Fibroblast of the conjunctiva (primary cell): ENCODE measurements around the gene RCC1.
"Not testable (repeated sequence)": the region's sequence is repeated elsewhere in the genome, so short reads cannot be mapped to it uniquely, and the experiment has no call there.

Experiments
- DNase-seq: peaks from one replicate; pipeline ENCODE4 v3.0.0-alpha.2; 2010; ENCODE audit warnings: low read depth

The RCC1 gene

DNA sequence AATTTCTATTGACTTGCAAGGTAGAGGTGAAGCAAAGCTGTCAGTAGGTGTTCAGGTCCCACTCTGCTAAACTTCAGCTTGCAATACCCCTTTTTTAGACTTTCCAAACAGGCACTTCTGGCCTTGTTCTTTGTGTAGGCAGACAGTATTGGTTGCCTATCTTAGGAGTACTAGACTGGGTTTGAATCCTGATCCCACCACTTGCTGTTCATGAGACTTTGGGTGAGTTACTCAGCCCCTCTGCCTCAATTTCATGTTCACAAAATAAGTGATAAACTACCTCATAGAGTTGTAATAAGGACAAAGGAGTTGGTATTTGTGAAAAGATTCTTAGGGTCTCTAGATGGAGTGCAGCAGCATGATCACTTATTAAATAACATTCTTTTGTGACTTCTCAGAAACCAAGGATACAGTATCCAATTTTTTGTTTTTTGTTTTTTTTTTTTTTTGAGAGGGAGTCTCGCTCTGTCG, 5.2 kb downstream of the RCC1 start:
- no peak for DNase-seq

DNA sequence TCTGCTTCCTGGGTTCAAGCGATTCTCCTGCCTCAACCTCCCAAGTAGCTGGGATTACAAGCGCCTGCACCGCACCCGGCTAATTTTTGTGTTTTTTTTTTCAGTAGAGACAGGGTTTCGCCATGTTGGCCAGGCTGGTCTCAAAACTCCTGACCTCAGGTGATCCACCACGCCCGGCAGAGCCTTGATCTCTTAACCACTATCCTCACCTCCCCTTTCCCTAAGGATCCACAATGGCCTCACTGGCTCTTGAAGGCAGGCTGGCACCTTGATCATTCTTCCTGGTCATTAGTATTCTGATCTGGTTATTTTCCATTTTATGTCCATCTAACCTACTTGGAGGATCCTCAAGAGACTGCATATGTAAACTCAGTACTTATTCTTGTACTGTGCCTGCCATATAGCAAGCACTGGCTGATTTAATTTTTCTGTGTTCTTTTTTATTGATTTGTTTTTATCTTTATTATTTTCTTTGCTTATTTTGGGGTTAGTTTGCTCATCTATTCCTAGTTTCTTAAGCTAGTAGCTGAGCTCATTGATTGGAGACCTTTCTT, 6.3 kb downstream of the RCC1 start:
- DNase-seq, result no peak

- not testable (repeated sequence) for DNase-seq
Observed at GRCh38 chr1:28514445-28514933, 8.6 kb downstream of the RCC1 start.

- DNase-seq, result no peak
Observed at GRCh38 chr1:28516518-28516956, 10.7 kb downstream of the RCC1 start.

GRCh38 chr1:28517649-28517999, 11.8 kb downstream of the RCC1 start:
- DNase-seq, result no peak

DNA sequence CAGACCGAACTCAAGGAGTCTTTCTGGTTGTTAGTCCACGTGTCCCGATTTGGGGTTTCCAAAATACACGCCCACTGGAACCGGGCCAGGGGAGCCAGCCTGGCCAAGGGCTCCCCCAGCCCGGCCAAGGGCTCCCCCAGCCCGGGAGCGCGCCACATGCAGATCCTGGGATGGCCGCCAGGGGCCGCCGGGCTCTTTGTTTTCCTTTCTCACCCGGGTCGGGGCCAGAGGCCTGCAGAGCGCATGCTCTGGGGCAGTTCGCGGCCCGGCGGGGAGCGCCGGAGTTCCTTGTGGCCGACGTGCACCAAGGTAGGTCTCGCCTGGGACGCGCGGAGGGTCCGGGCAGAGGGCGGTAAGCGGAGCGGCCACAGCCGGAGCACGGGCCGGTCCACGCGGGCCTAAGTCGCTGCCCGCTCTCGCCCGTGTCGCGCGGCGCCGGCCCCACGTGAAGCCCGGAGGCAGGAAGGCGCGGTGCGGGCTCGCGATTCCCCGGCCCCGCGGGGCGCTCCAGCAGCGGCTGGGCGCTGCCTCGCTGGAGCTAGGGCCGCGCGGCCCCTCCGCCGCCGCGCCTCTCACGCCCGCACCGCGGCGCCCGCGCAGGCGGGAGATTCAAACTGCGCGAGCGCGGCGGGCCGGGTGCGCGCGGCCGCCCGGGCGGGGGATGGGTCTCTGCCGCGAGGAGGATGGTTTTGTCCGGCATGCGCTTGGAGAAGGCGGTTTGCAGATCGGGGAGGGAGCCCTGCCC, 12.3 kb downstream of the RCC1 start:
- peak; percentile 74 for DNase-seq

- no peak for DNase-seq
Observed at GRCh38 chr1:28518745-28519341, 13.0 kb downstream of the RCC1 start.

DNA sequence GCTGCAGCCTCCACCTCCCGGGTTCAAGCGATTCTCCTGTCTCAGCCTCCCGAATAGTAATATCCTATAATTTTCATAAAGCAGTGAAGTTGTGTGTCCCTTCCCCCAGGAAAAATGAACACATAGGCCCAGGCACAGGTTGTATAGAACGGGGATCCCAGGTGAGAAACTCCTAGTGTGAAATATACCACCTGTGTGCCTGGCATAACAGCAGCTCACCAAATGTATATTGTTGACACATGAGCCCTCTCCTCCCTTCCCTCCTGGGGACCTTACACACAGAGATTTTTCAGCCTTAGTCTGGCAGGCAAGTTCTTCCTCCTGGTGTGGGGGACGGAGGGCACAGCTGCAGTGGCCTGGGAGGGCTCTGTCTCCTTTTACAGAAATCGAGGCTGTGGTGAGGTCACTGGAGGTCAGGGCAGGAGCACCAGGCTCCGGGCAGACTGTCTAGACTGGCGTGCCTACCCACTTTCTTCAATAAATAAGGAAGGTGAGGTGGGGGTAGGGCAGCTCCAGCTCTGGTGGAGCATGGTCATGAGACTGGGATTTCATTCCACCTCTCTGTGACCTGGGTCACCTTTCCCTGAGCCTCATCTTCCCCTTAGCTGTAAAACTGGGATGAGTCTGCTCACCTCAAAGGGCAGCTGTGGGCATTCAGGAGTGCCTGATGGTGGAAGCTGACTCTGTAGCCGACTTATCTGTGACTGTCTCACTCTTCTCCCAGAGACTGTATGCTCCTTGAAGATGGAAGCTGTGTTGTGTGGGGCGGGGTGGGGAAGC, 14.3 kb downstream of the RCC1 start:
- no peak for DNase-seq

GRCh38 chr1:28520796-28521195, 15.0 kb downstream of the RCC1 start:
- DNase-seq, result not testable (repeated sequence)

- DNase-seq, result no peak
Observed at GRCh38 chr1:28521502-28522164, 15.8 kb downstream of the RCC1 start.

GRCh38 chr1:28522537-28522936, 16.7 kb downstream of the RCC1 start:
- DNase-seq, result not testable (repeated sequence)

- DNase-seq, result not testable (repeated sequence)
Observed at GRCh38 chr1:28525002-28525642, 19.3 kb downstream of the RCC1 start.

GRCh38 chr1:28526886-28527285, 21.0 kb downstream of the RCC1 start:
- no peak for DNase-seq

DNA sequence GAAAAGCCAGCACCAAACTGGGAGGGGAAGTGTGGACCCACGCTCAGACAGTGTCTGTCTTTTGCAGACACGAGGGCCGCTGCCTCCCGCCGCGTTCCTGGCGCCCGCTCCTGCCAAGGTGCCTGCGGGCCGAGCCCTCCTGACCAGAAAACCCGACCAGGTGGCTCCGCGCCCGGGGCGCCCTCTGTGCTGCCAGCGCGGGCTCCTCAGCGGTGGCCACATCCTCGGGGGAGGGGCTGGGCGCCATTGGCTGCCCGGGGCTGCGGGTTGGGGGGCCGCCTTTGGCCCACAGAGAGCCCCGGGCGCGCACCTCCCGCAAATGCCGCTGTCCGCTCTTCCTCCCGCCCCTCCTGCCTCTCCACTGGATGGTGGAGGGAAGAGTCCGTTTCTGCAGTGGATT, 24.6 kb downstream of the RCC1 start:
- no peak for DNase-seq

DNA sequence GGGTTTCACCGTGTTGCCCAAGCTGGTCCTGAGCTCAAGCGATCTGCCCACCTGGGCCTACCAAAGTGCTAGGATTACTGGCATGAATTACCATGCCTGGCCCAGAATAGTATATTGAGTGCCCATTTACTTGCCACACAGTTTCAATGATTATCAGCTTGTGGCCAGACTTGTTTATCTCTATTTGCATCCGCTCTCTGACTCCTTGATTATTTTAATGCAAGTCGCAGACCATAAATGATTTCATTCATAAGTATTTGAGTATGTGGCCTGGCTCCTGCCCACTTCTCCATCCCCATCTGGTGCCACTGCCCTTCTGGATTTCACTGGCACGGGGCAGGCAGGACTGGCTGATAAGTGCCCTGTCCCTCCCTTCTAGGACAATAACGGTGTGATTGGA, 28.8 kb downstream of the RCC1 start:
- no peak for DNase-seq

GRCh38 chr1:28535180-28535579, 29.3 kb downstream of the RCC1 start:
- DNase-seq, result no peak

DNA sequence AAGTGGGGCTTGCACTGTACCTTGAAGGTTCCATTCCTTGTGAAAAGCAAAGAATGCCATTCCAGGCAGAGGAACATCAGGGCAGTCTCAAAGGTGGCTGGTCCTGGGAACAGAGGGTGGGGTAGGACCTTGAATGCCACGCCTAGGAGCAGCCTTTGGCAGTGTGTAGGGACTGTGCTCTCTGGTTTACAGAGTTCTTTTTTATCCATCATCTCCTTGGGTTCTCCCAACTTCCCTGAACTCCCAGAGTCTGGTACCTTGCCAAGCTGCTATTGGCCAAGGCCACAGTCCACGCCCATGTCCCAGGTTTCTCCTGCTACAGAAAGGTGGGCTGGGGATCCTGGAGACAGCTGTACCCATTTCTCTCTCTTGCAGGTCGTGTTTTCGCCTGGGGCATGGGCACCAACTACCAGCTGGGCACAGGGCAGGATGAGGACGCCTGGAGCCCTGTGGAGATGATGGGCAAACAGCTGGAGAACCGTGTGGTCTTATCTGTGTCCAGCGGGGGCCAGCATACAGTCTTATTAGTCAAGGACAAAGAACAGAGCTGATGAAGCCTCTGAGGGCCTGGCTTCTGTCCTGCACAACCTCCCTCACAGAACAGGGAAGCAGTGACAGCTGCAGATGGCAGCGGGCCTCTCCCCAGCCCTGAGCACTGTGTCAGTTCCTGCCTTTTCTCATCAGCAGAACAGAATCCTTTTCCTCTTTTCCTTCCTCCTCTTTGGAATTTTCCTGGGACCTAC, 31.8 kb downstream of the RCC1 start:
- no peak for DNase-seq

GRCh38 chr1:28538286-28538685, 32.4 kb downstream of the RCC1 start:
- no peak for DNase-seq

- DNase-seq, result no peak
Observed at GRCh38 chr1:28540651-28541050, 34.8 kb downstream of the RCC1 start.

DNA sequence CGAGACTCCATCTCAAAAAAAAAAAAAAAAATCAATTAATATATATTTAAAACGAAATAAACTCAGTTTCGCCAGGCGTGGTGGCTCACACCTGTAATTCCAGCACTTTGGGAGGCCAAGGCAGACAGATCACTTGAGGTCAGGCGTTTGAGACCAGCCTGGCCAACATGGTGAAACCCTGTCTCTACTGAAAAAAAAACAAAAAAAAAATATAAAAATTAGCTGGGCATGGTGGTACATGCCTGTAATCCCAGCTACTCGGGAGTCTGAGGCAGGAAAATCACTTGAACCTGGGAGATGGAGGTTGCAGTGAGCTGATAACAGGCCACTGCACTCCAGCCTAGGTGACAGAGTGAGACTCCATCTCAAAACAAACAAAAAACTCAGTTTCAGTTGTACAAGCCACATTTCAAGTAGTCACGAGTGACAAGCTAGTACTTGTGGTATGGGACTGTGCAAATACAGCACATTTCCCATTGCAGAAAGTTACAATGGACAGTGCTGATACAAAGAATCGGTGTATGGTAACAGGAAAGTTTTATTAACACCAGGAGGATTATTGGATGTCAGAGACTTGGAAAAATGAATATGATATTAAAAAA, 35.7 kb downstream of the RCC1 start:
- not testable (repeated sequence) for DNase-seq
